Forelimb muscle (tissue), 1 donor: Measurements from ENCODE around the gene ST3GAL6. TPM values are rescaled to one million over a fixed set of nuclear protein-coding genes. Genes with fewer than 3 reads are reported as not detected.

Experiments used
- polyA plus RNA-seq: library from polyadenylated mRNA; unstranded; fragments of 120-200 nt; gene quantifications from one replicate; pipeline ENCODE4 v1.2.1, GENCODE V29; 2013; ENCODE audit not compliant: insufficient read length

ST3GAL6 gene
- polyA plus RNA-seq, 1 donor: 6.1 TPM

Other genes starting within 250 kb of the ST3GAL6 start
- gene CLDND1, start 240.4 kb upstream of the ST3GAL6 start, polyA plus RNA-seq: 73.8 TPM
- gene GPR15, start 231.4 kb upstream of the ST3GAL6 start, polyA plus RNA-seq: not detected
- 12.6 TPM for gene CPOX, start 169.7 kb upstream of the ST3GAL6 start, polyA plus RNA-seq
- gene DCBLD2, start 138.4 kb downstream of the ST3GAL6 start, polyA plus RNA-seq: 27.5 TPM